Sigmoid colon (tissue), 7 donors: Measurements from ENCODE around the gene GTF2E1. TPM values are rescaled to one million over a fixed set of nuclear protein-coding genes. Genes with fewer than 3 reads are reported as not detected.
"Not testable (repeated sequence)": the region's sequence is repeated elsewhere in the genome, so short reads cannot be mapped to it uniquely, and the experiment has no call there.

ENCODE experiments used
- DNase-seq: peaks from one replicate; pipeline ENCODE4 v3.0.0-alpha.2; 2019
- H3K27ac ChIP-seq, 4 donors: fragments of 200-600 bp; sonication (generic); one replicate each; pipeline ENCODE4 v1.5.1; 2016 to 2019; ENCODE audit warnings: mild to moderate bottlenecking in 1 of 4
- H3K27me3 ChIP-seq, 3 donors: fragments of 200-600 bp; sonication (generic); one replicate each; pipeline ENCODE4 v1.5.1; 2019; ENCODE audit warnings: mild to moderate bottlenecking in 1 of 3
- H3K36me3 ChIP-seq, 4 donors: fragments of 200-600 bp; sonication (generic); one replicate each; pipeline ENCODE4 v1.5.1; 2016 to 2019
- H3K4me1 ChIP-seq, 4 donors: fragments of 200-600 bp; sonication (generic); one replicate each; pipeline ENCODE4 v1.5.1; 2017 to 2019
- H3K4me3 ChIP-seq, 4 donors: fragments of 200-600 bp; sonication (generic); one replicate each; pipeline ENCODE4 v1.5.1; 2017 to 2019; ENCODE audit warnings: mild to moderate bottlenecking in 2 of 4, moderate library complexity in 1 of 4
- H3K9me3 ChIP-seq, 4 donors: fragments of 200-600 bp in 3 of 4; sonication (generic) in 3 of 4; one replicate each; pipeline versions ENCODE4 v1.5.1 to v1.6.1; 2013 to 2019
- CTCF ChIP-seq, 4 experiments: fragments of 450-650 bp in 3 of 4; fragments of 200-600 bp in 1 of 4; IDR thresholded peaks; one replicate each; pipeline ENCODE4 v1.5.1; 2016 to 2019; ENCODE audit warnings: antibody characterized with exemption in 4 of 4, mild to moderate bottlenecking in 3 of 4, moderate library complexity in 2 of 4
- EP300 ChIP-seq, 4 donors: sonication (generic); formaldehyde crosslinking; IDR thresholded peaks; one replicate each; pipeline ENCODE4 v1.6.1; 2017; ENCODE audit warnings: antibody characterized with exemption in 4 of 4
- POLR2A ChIP-seq, 2 donors: fragments of 450-650 bp; IDR thresholded peaks; one replicate each; pipeline ENCODE4 v1.6.1; 2016; ENCODE audit warnings: antibody characterized with exemption in 2 of 2, mild to moderate bottlenecking in 2 of 2, moderate library complexity in 2 of 2
- POLR2AphosphoS5 ChIP-seq, 4 donors: sonication (generic); formaldehyde crosslinking; IDR thresholded peaks; one replicate each; pipeline ENCODE4 v1.6.1; 2017; ENCODE audit warnings: antibody characterized with exemption in 4 of 4
- WGBS, 2 donors: extraction: QIAGEN DNeasy Blood & Tissue Kit; methylation state at CpG; one replicate each; pipeline ENCODE4 v1.1.7; 2013; 5-methylcytosine and 5-hydroxymethylcytosine counted together
- intact Hi-C: fragments of 100-400 bp; cut with DNase I; formaldehyde crosslinking; loops from one replicate; pipeline ENCODE4 v1.15.1; 2023
- polyA plus RNA-seq, 3 donors: library from polyadenylated mRNA; stranded (reverse); fragments of 200-250 nt; gene quantifications; one replicate each; pipeline ENCODE4 v1.2.3, GENCODE V29; 2013
- total RNA-seq, 4 donors: library from RNA; depleted of rRNA; stranded (reverse); fragments of >200 nt; gene quantifications; one replicate each; pipeline ENCODE4 v1.1.0, GENCODE V29; 2016
- donor health status: healthy with polysubstance abuse.
- donor health status: Bipolar disorder and iron deficiency.
- donor health status: healthy.

The GTF2E1 gene
- total and polyA plus RNA-seq, 7 donors, result 3.6 to 12.5 (median 7.3) TPM

GRCh38 chr3:120752865-120753264, 10.3 kb downstream of the GTF2E1 start:
- TF ChIP-seq POLR2AphosphoS5 (IDR thresholded peaks at IDR 0.05) (no peak), CTCF (IDR thresholded peaks at IDR 0.05) (no peak), POLR2A (IDR thresholded peaks at IDR 0.05) (no peak), EP300 (IDR thresholded peaks at IDR 0.05) (no peak)
- intact Hi-C loops, result no loop called here

GRCh38 chr3:120753810-120754209, 11.3 kb downstream of the GTF2E1 start:
- no peaks in the 10 kb centered on the region for H3K9me3 ChIP-seq
- H3K27ac ChIP-seq, result no peak overlapping the region
- H3K4me1 ChIP-seq, result no peaks in the 10 kb centered on the region
- TF ChIP-seq POLR2A (IDR thresholded peaks at IDR 0.05), result no peak
- no peak for TF ChIP-seq CTCF (IDR thresholded peaks at IDR 0.05)
- TF ChIP-seq EP300 (IDR thresholded peaks at IDR 0.05), result no peak
- TF ChIP-seq POLR2AphosphoS5 (IDR thresholded peaks at IDR 0.05), result no peak
- intact Hi-C loops, result no loop called here
- H3K4me3 ChIP-seq, result no peak overlapping the region
- peaks cover 0 to 12% (median 5%) of the 10 kb centered on the region in 4 donors for H3K36me3 ChIP-seq
- DNase-seq, result no peak
- H3K27me3 ChIP-seq, result no peaks in the 10 kb centered on the region

More at GRCh38 chr3:120752865-120753264, 10.3 kb downstream of the GTF2E1 start:
- no peaks in the 10 kb centered on the region for H3K4me1 ChIP-seq
- no peaks in the 10 kb centered on the region for H3K27me3 ChIP-seq
- H3K27ac ChIP-seq, result no peak overlapping the region
- H3K36me3 ChIP-seq, result peaks cover 0 to 12% (median 5%) of the 10 kb centered on the region in 4 donors
- no peak for DNase-seq
- H3K9me3 ChIP-seq, result no peaks in the 10 kb centered on the region
- H3K4me3 ChIP-seq, result no peak overlapping the region
- 94 to 98% methylated on average over 2 of the region's 2 CpGs for WGBS, 2 donors

GRCh38 chr3:120756061-120756460, 13.5 kb downstream of the GTF2E1 start:
- Histone ChIP-seq H3K36me3 (peaks cover 0 to 5% (median 4%) of the 10 kb centered on the region in 4 donors), H3K27ac (no peak overlapping the region), H3K27me3 (no peaks in the 10 kb centered on the region), H3K9me3 (no peaks in the 10 kb centered on the region), H3K4me1 (no peaks in the 10 kb centered on the region), H3K4me3 (no peak overlapping the region)
- WGBS, 2 donors, result 91 to 93% methylated on average over 2 of the region's 2 CpGs
- intact Hi-C loops, result no loop called here
- no peak for DNase-seq
- TF ChIP-seq POLR2A (IDR thresholded peaks at IDR 0.05) (no peak), EP300 (IDR thresholded peaks at IDR 0.05) (no peak), CTCF (IDR thresholded peaks at IDR 0.05) (no peak), POLR2AphosphoS5 (IDR thresholded peaks at IDR 0.05) (no peak)

- H3K36me3 ChIP-seq, H3K27ac ChIP-seq, H3K27me3 ChIP-seq, DNase-seq, H3K4me3 ChIP-seq, H3K9me3 ChIP-seq, H3K4me1 ChIP-seq, intact Hi-C loops: not testable (repeated sequence)
- 79 to 87% methylated on average over 4 of the region's 4 CpGs for WGBS, 2 donors
These were observed 16.0 kb downstream of the GTF2E1 start for GRCh38 chr3:120758551-120758950.

- H3K36me3 ChIP-seq, result no peaks in the 10 kb centered on the region
- DNase-seq, result no peak
- WGBS, 2 donors, result 85 to 89% methylated on average over 1 of the region's 1 CpG
- H3K27me3 ChIP-seq, result no peaks in the 10 kb centered on the region
- peaks cover 0 to 22% (median 17%) of the 10 kb centered on the region in 4 donors for H3K4me1 ChIP-seq
- no peak overlapping the region for H3K27ac ChIP-seq
- no peak overlapping the region for H3K4me3 ChIP-seq
- TF ChIP-seq POLR2A (IDR thresholded peaks at IDR 0.05) (no peak), EP300 (IDR thresholded peaks at IDR 0.05) (no peak), POLR2AphosphoS5 (IDR thresholded peaks at IDR 0.05) (no peak), CTCF (IDR thresholded peaks at IDR 0.05) (no peak)
- H3K9me3 ChIP-seq, result no peaks in the 10 kb centered on the region
- intact Hi-C loops, result no loop called here
These were observed 20.1 kb downstream of the GTF2E1 start for GRCh38 chr3:120762615-120763014.
